GM21529 (cell line): ENCODE results near the gene SNX9.
A peak's percentile ranks its signal among the peaks of the same experiment; 100 is the strongest.
"Not testable (repeated sequence)": the region's sequence is repeated elsewhere in the genome, so short reads cannot be mapped to it uniquely, and the experiment has no call there.

Source experiments
- ATAC-seq: cut with Tn5 transposase; IDR thresholded peaks from one replicate; pipeline ENCODE4 v1.9.1; 2021; ENCODE audit not compliant: unreplicated experiment

The SNX9 gene

DNA sequence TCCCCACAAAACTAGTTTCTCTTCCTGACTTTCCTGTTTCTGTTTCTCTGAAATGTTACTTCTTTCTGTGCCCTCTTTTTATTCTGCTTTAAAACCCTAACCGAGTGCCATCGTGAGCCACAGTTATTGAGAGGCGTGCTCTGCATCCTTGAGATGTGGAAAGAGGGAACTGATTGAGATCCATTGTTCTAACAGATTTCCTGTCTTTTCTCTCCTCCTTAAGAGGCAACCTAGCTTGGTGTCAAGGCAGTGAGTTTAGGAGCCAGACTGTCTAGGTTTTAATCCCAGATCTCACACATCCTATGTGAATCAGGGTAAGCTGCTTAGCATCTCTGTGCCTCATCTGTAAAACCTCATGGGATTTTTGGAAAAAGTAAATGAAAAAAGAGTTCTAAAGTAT lies 57.5 kb downstream of the SNX9 start:
- ATAC-seq: no peak

- ATAC-seq: no peak
Measured at GRCh38 chr6:157881342-157881741, 58.3 kb downstream of the SNX9 start.

DNA sequence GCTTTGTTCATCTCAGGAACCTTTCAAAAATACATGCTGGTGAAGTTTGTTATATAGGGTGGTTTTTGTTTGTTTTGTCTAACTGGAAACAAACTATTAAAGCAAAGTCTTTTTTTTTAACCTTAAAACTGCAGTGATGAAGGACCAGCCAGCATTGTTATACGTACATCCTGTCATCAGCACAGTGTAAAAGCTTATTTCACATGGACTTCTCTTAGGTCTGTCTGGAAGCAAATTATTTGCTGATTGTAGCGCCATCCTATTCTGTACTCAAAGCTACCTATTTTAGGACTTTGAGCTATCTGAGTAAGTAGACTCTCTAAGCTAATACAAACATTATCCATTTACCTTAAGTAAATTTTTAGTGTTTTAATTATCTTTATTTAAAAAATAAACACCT lies 61.7 kb downstream of the SNX9 start:
- ATAC-seq: no peak

GRCh38 chr6:157885211-157885788 lies 62.3 kb downstream of the SNX9 start:
- ATAC-seq: no peak

GRCh38 chr6:157885876-157886275 lies 62.8 kb downstream of the SNX9 start:
- ATAC-seq: no peak

DNA sequence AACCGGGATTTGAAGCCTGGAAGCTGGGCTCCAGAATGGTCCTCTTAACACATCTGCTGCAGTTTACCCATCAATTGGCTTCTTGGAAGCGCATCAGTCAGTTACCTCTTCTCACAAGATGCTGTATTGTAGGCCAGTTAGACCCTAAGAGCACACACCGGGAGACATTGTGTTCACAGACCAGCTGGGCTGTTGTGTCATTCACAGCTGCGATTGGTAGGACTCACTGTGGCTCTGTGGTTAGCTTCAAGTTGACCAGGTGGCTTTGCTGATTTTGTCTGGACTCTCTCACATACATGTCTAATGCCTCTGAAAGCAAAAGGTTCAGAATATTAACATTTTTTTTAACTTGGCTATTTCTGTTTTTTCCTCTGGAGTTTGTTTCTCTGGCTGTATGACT lies 64.8 kb downstream of the SNX9 start:
- no peak for ATAC-seq

DNA sequence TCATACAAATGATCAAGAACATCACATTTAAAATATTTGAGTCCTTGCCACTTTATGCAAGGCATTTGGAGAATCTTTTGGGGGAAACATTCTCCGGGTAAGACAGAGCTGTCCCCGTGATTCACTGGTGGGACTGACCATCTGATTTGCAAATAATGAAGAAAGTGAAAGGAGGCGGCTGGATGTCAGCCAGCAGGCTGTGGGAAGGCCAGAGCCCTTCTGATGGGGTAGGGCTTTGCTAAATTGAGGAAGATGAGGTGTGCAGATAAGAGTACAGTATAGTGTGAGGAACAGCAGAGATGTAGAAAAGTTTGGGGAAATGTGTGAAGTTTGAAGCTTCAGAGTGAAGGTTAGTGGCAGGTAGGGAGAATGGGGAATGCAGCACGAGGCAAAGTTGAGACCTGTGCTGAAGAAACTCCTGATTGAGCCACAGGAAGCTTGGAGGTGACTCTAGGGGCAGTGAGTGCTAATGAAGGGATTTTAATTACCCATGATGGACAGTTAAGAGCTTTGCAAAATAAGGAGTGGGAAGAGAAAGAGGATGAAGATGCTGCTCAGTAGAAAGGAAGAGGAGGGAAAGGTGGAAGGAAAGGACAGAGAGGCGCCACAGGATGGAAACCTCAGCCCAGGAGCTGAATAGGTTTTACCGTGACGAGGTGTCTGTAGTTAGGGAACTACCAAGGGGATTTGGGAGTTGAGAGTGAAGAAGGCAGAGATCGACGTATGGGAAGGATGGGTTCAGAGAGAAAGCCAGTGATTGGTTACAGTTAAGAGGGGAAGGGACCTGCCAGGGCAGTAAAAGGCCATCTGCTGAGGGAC lies 68.7 kb downstream of the SNX9 start:
- no peak for ATAC-seq

GRCh38 chr6:157892363-157892877 lies 69.4 kb downstream of the SNX9 start:
- no peak for ATAC-seq

DNA sequence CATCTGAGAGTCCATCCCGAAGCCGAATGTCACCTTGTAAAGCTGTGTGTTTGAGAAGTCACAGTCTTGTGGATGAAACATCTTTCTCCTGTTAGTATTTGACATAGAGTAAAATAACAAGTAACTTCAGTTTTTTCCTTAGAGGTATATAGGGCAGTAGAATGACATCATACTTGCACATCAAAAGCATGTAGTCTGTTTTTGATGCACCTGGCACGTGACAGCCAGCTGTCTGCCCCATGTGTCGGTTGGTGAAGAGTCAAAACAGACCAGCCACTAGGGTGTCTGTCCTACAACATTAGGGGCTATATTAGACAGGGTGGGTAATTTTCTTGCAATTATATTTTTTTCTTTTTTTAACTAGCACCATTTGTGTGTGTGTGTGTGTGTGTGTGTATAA lies 70.2 kb downstream of the SNX9 start:
- ATAC-seq: no peak

- no peak for ATAC-seq
Measured at GRCh38 chr6:157895585-157895984, 72.5 kb downstream of the SNX9 start.

DNA sequence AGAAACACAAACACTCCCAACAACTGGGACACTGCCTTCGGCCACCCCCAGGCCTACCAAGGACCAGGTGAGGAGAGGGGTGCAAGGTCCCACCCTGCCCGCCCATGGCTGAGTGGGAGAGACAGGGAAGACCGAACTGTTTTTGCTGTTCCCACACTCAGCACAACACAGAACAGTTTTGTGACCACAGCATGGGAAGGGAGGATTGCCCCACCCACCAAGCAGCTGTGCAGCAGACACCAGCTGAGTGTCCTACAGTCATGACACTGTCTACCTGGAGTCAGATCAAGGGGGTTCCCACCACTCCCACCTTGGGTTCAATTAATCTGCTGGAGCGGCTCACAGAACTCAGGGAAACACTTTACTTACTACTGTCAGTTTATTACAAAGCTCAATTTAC lies 73.9 kb downstream of the SNX9 start:
- no peak for ATAC-seq

- ATAC-seq: no peak
Measured at GRCh38 chr6:157898169-157898568, 75.1 kb downstream of the SNX9 start.

GRCh38 chr6:157898640-157899039 lies 75.6 kb downstream of the SNX9 start:
- no peak for ATAC-seq

DNA sequence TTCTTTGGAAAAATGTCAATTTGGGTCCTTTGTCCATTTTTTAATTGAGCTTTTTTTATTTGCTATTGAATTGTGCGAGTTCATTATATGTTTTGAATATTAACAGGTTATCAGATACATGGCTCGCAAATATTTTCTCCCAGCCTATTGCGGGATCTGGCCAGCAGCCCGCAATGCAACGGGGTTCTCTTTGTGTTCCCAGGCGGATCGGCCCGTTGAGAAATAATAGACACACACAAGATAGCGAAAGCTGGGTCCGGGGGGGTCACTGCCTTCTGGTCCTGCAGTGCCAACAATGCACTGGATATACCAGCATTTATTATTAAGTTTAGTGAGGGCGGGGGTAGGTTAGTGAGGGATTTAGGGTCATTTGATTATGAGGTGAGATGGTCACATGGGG lies 77.2 kb downstream of the SNX9 start:
- not testable (repeated sequence) for ATAC-seq

GRCh38 chr6:157900751-157901150 lies 77.7 kb downstream of the SNX9 start:
- ATAC-seq: not testable (repeated sequence)

DNA sequence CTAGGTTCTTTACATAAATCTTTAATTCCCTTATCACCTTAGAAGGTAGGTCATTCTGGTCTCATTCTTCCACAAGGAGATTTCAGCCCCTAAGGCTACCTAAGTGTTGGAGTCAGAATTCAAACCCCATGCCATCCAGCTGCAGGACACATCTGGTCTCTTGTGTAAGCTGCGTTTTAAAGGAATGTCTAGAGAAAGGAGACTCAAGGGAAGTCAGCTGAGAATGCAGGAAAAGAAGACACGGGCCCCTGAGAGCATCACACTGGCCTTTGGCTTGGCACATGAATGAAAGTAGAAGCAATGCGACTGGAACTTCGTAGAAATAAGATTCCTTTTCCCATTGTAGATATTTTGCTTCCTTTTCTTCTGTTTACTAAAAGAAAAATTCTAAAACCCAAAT lies 82.0 kb downstream of the SNX9 start:
- ATAC-seq: no peak

GRCh38 chr6:157905590-157906342 lies 82.7 kb downstream of the SNX9 start:
- no peak for ATAC-seq

DNA sequence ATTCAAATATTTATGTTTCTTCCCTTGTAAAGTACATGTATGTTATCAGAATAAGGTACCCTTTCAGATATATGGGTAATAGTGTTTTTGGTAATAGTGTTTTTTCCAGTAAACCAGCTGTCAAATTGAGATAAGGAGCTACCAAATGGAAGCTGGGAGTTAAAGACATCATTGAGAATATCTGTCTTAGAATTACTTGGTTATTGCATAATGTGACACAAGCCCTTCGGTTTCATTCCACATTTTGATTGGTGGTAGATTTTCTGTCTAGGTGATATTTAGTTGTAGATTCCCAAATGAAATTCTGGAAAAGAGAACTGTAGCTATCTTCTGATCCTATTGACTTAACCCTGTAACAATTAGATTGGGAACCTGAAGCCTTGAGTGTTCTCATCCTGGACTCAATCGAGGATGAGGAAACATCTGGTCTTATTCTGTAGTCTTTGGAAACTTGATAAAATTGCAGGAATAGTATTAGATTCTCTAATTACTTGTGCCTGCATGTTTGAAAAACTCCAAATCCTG lies 83.6 kb downstream of the SNX9 start:
- no peak for ATAC-seq

DNA sequence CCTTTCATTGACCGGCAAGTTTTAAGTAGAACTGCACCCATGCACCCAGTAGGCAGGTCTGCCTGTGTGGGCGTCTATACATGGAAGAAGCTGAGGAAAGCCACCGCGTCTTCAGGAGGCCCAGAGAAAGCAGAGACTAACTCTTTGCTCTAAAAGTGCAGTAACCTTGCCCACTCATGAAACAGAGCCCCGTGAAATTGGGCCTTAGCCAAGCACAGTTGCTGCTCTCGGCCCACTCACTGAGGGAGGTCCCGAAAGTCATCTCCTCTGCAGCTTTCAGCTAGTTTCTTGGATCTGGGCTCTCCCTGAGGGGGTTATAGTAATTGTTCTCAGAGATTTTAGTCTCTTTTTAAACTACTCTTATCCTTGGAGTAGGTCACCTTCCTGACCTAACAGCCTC lies 84.6 kb downstream of the SNX9 start:
- no peak for ATAC-seq

DNA sequence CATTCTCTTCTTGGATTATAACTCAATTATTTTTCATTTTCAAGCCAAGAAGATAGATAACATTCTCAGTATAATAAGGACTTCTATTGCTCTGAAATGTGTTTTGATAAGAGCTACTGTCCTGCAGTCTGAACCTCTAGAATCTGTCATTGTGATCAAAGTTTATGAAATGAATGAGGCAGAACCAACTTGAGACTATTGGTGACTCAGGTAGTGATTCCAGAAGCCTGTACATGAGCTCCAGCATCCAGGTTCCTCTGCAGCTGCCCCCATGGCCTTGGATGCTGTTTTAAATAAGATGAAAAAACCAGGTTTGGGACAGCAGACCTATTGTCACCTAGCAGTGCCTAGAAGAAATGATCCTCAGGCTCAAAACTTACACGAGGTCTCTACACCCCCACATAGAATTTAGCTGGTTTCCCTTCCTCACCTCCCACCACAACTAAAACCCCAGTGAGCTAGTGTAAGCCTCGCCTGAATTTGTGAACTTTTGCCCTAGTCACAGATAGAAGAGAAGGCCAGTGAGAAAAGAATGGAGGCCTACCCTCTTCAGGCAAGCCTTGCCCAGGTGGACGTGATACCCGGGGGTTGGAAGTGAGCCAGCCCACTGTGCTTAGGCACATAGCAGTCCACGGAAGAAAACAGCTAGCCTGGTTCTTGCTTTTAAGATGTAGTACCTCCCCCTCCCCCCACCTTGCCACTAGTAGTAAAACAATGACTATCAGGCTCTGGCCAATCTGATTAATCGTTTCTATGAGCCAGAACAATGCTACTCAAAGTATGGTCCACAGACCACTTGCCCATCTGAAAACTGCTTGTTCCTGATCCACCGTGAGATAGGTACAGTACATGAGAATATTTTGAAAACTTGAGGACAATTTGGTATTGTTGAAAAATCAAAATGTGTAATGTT lies 85.6 kb downstream of the SNX9 start:
- peak; percentile 78 for ATAC-seq

DNA sequence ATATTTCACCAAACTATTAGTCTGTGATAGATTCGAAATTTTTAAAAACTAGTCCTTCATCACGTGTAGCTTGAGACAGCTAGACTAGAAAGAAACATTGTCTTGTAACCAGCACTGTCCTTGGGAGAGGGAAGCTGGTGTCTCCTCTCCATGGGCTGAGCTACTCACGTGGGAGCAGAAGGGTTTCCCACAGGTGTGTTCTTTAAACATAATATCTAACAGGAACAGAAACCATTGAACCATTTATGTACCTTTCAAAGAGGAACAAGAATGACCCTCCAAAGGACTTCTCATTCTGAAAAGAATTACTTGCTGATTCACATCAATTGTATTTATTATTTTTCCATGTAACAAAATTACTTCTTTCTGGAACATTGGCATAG lies 86.2 kb downstream of the SNX9 start:
- peak; percentile 62 for ATAC-seq
